NCI-H460 (cell line): ENCODE results near the gene SLIT3. TPM values are rescaled to one million over a fixed set of nuclear protein-coding genes. Genes with fewer than 3 reads are reported as not detected.

Source experiments
- DNase-seq: peaks from one replicate; pipeline ENCODE4 v3.0.0-alpha.2; 2016; ENCODE audit warnings: low read depth; ENCODE audit errors: extremely low read depth
- total RNA-seq: library from RNA; depleted of rRNA; stranded (reverse); fragments of >200 nt; shearing (Covaris generic); gene quantifications from 2 replicates; pipeline ENCODE4 v1.2.3, GENCODE V29; 2014

SLIT3 gene
- total RNA-seq, 1 experiment from 2014 or later: not detected

DNA sequence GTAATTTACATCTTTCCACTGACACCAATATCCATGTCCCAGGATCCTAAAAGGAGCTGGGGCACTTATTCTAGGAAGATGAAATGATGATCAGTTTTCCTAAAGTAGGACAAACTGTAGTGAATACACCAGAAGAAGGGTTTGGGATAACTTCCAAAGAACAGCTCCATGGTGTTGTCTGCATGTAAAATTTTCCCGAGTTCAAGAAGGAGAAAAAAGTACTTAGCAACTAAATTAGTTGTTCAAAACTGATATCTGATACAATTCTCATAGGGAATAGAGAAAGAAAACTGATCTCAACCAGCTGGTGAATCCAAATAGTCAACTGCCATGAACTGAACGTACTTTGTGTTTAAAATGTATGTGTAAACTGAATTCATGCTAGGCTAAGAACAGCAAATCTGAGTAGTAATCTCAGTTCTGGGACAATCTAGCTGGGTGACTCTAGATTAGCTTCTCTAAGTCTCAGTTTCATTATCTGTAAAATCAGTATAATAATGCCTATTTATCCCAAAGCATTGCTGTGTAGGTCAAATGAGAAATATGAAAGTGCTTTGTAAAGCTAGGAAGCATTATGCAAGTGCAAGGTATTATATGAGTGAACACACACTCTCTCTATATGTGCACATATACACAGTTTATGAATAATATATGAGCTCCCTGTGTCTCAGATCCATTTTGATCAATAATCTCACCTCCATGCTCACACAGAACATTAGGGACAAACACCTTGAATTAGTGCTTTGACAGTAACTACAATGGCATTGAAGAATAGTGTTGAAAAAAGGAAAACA lies 357.7 kb downstream of the SLIT3 start:
- DNase-seq: no peak

DNA sequence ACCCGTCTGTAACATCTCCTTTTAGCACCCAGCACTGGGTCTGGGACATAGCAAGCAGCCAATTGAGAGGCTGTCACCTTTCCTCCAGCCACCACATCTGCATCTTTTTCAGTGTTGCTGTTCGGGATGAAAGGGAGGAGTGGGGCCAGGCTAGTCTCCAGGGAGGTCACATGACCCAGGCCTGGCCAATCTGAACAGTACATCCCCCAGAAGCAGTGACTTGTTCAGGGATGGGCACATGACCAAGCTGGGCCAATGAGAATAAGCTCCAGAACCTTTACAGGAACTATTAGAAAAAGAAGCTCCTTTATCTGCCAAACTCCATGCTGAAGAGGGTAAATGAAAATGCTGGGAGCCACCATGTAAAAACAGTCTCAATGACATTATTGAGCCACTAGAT lies 359.0 kb downstream of the SLIT3 start:
- no peak for DNase-seq

DNA sequence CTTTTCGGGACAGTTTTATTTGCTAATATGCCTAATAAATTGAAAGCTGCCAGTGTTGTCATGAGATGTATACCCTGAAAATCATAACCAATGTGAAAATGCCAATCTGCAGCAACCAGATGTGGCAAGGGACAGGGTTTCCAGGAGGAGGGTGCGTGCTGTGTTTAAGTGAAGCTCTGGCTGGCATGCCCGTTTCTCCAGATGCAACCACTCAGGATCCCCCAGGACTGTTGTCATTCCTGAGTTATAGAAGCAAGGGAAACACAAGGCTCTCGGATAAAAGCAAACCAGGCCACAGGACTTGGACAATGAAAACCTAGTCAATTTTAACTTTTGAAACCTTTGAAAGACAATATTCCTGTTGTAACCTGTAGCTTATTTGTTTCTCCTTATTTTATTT lies 360.2 kb downstream of the SLIT3 start:
- no peak for DNase-seq

DNA sequence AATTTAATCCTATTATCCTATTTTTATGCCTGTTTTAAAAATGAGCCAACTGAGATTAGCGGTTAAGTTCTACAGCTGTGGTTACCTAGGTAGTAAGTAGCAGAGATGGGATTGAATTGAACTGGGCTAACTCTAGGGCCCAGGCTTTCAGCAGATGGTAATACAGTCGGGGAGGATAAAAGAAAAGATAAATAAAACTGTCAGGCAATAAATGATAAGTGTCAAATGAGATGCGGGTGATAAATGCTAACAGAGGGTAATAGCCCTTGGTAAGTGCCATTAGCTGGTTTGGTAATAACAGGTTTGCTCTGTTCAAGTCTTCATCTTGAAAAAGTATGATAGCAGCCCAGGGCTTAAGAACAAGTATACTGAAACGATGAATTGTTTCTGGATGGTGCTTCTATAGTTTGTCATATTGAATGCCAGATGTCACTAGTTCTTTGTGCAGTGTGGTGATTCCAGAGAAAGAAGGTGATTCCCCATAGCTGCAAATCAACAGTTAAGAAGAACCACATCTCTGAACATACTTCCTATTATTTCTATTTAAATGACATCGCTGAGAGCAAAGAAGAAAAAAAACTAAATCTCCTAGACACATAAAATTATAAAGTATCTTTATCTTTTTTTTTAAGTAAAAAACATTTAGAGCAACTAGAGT lies 360.9 kb downstream of the SLIT3 start:
- DNase-seq: no peak

DNA sequence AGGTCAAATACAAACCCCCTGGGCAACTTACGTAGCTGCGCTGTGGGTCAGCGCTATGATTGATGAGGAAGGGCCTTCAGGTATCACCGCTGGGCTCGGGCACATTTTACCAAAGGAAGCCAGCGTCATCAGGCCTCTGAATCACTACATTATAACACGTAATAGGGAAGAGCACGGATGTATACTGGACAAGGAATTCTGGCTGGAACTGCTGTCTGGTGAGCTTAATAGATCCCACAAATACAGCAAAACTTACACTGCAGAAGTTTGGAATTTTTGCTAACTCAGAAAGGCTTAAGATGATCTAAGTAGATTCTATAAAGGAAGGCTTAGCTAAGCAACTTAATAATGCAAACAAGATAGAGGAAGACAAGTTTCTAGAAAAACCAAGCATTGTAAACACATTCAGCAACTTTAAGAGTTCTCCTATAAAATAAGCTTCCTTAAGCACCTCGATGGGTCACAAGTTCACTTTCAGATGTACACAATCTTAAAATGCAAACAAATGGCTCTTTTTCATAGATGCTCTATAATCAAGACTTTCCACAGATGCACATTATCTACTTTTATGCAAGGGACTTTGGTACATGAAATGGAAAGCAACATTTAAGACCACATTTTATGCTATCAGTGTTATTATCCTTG lies 361.7 kb downstream of the SLIT3 start:
- no peak for DNase-seq

DNA sequence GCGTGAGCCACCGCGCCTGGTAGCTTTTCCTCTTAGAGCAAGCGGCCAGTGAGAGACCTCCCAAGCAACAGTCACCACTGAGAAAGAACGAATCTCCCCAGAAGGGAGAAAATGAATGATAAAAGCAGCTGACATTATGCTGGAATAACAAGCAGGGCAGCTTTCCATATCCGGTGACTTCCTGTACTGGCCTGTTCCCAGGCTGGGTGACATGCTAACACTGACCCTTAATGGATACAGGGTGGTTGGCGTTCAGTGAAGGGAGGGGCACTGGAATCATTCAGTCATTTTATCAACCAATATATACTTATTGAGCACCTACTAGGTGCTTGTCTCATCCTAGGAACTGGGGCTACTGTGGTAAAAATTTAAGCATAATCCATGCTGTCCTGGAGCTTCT lies 364.4 kb downstream of the SLIT3 start:
- DNase-seq: no peak

DNA sequence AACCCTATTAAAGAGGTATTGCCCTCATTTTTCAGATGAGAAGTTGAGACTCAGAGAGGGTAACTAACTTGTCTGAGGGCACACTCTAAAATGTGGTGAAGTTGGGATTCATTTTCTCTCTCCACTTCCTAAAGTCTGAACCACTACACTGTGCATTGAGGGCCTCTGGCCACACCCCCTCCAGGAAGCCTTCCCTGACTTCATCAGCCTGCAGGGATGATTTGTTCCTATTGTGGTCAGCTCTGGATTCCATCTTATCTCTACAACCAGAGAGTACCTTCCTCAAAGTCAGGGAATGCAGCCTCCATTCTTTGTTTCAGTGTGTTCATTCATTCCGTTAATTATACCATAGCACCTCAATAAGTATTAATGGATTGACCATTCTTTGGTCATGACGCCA lies 365.8 kb downstream of the SLIT3 start:
- DNase-seq: no peak

DNA sequence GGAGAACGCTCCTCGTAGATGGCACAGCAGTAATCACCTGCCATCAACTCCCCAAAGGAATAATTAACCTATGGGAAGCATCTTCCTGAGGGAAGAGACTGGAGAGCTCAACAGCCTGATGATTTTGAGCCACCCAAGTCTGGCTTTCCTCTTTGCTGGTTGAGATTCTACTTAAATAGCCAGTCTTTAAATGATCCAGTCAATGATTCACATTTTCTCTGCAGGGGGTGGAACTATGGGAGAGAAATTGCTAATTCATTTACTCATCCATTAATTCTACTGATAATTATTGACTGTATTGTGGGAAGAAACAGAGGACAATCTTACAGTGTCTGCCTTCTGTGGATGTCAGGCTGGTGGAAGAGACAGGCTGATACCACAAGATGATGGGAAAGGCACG lies 366.8 kb downstream of the SLIT3 start:
- DNase-seq: no peak

DNA sequence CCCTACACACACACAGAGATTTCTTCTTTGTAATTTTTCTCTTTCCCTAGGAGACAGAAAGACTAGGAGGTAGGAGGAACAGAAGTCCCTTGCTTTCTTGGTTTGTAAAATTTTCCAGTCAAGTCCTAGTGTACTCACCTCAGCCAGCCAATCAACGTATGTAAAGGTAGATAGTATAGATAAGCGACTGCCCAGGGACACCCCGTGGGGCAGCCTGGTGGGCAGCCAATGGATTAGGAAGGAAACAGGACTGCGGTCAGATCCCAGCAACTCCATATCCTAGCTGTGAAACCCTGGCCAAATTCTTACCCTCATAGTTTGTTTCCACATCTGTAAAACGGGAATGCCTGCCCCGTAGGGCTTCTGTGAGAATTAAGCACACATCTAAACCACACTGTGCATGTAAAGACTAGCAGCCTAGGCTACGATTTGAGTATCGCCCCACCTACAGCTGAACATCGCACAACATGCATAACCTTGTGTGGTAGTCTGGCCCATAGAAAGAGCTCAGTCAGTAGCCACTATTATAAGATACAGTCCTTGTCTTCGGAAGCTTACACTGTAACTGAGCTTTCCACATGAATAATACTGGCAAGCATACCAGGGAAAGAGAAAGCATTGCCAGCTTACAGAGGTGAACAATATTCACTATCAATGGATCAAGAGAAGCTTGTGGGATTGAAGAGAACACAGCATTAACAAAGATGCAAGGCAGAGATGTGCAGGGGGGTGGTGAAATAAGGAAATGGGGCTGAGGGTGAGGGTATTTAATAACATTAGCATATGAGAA lies 368.3 kb downstream of the SLIT3 start:
- DNase-seq: no peak

DNA sequence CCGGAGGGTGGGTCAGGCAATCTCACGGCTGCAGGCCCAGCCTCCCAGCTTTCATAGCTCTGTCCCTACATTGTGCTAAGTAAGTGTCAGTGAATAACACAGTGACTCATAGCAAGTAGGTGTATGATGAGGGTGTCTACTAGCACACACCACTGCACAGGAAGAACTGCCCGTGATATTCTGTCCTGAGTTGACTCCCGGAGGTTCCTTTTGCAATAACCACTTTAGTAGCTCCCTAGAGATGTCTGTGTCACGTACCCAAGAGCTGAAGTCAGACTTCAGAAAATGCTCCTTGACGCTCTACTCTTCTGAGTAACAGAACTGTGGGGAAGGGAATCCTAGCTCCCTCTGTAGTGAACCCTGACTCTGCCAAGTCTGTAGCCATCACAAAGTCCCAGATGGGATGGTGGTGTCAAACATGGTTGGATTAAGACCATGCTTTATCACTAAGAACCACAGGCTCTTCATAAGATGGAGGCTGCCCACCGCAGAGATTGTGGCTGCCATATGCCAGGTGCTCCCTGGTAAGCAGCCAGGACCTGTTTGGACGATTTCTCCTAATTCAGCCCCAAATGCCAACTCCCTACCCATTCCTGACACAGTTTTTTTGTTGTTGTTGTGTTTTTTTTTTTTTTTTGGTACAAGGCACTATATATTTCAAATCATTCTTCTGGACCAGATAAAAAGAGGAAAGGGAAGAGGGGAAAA lies 369.1 kb downstream of the SLIT3 start:
- no peak for DNase-seq

DNA sequence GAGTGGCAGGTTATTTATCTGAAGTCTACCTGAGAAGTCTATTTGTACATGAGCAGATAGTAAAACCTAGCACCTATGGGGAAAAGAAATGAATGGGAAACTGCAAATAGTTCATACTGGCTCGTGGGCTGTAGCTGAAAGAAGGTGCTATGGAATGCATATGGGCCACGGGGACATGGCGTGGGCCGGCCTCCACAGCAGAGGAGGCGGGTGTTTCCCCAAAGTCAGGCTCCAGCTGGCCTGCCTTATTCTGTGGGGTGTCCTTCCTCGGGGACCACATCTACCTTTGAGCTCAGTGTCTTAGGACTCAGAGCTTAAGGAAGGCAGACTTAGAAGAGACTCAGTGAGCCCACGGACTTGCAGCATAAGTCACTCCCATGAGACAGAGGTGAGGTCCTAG lies 371.3 kb downstream of the SLIT3 start:
- DNase-seq: no peak

DNA sequence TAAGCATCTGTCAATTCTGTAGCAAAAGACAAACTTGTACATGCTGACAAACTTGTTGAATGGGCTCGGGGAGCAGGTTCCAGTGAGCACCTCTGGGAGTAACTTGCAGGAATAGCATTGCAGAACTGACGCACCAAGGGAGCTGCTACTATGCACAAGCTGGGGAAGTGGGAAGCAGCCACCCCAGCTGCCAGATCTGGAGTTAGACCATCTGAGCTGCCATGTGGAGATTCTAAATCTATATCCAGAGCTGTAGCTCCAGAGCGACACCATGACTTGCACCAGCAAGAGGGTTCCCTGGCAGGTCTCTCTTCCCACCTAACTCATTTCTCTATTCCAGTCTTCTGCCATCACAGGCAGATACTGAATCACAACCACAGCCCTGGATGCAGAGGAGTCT lies 375.8 kb downstream of the SLIT3 start:
- DNase-seq: no peak

DNA sequence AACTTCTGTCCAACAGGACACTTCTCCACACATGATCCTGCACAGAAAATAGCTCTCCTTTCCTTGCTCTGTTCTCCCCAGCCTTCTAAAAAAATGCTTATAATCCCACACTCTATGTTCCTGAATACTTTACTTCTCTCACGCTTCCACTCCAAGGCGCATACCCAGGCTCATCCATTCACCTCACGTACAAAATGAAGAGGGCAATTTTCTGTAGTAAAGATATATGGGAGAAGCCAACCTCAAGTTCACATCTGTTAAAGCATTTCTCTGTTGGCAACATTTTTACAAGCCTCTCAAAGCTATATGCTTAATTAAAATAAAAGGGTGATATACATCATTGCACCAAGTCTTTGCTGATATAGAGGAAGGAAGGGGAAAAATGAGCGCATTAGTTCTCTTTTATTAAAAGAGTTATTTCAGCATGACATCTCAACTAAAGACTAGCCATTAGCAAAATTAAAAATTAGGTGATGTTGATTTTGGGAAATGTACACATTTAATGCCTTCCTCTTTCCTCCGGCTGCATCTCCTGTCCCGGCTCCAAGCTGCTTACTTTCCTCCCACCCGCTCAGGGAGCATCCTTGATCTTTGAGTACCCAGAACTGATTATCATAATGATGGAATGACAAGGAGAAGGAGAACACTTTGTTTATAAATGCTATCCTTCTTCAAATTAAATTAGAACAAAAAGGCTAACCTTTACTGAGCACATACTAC lies 379.6 kb downstream of the SLIT3 start:
- DNase-seq: no peak

DNA sequence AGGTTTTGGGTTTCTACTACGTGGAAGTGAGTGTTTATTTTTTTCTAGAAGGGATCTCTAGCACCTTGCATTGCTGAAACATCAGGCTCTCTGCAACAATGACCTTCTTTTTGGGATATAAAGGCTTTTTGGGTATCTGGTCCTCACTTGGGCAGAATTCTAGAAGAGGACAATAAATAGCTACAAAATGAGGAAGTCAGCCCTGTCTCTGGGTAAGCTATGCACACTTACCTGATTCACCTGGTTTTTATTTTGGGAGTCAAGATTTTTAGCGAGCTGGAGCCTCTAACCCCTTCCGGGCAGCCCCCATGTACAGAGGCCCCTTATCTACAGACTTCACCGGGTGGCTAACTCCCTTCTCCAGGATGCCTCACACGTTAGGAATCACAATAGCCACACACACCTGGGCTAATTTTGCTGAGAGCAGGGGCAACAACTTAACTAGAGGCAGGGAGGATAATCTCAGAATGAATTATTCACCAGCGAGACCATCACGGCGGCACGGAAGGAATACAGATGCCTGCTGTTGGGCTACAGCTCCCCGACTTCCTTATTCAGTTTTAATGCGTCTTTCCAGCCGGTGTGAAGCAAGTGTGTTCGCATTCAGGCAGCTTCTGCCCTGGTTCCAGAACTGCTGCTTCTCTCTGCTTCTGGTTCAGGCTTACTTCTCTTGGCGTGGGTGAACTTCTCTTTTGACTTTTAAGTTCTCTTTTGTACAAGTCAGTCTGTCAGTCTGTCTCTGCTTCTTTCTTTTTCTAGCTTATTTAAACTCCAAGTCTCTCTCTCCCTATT lies 380.7 kb downstream of the SLIT3 start:
- DNase-seq: no peak

DNA sequence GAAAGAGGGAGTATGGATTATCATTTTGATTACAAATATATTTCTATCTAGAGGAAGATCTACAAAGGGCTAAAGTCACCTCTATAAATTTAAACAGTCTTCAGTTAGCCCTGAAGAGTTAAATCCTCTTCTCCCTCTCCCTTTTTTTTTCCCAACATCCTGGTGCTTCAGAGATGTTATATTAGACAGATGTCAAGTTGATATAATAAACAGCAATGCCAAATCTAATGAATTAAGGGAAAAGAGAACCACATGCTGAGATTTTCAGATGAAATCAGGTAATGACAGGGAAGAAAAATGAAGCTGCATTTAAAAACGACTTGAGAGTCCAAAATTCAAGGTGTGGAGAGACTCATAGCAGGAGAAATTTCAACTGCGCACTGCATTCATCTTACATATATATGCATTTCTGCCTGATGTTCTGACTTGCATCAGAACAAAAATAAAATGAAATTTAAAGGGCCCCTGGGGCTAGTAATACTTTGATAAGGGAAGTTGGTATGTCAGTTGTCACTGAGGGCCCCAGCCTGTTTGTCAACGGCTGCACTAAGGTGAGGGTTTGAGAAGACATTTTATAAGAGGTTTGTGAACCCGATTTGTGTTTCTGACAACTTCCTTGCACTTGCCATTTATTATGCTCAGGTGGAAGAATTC lies 382.9 kb downstream of the SLIT3 start:
- DNase-seq: no peak

DNA sequence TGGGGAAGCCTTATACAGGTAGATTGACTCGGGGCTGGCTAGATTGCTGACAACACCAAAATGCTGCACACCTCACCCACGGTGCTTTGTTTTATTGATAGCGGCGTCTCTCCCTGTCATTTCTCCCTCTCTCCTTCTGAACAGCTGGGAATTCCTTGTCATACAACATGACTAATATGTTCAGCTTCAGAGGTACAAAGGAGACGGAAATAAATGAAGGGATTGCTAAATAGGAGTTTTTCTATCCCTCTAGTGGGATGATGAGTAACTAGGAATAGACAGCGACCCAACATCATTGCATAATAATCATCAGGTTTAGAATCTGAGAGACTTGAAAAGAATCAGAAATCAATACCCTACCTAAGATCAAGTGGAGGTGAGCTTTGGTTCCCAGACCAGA lies 384.1 kb downstream of the SLIT3 start:
- no peak for DNase-seq

DNA sequence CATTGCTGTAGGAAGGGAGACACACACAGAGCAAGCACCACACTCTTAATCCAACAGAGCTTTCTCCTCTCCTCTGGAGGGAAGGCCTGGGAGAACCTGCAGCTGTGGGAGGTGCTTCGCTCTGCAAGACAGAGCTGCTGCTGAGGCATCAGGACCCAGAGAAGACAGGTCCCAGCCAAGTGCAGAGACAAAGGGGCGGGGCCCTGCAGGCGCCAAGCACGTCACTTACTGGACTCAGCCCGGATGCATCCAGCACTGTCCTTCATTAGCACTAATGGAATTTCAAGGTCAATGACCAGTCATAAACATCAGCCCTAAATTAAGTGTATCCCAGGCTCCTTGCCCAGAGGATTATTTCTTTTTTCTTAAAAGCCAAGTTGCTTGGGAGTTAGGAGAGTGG lies 384.7 kb downstream of the SLIT3 start:
- no peak for DNase-seq

DNA sequence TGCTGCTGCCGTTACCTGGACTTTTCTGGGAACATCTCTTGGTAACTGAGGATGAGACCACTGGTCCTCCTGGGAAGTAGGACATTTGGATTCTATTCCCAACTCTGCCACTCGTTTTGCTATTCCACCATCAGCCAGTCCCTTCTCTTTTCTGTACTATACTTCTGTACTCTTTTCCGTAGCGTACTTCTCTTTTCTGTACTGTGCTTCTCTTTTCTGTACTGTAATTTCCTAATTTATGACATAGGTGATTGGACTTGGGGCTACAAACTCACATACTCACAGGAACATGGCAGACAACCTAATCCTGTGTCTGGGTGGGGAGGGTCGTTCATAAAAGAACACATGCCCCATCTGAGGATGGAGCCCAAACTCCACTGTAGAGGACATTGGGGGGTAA lies 386.4 kb downstream of the SLIT3 start:
- no peak for DNase-seq

DNA sequence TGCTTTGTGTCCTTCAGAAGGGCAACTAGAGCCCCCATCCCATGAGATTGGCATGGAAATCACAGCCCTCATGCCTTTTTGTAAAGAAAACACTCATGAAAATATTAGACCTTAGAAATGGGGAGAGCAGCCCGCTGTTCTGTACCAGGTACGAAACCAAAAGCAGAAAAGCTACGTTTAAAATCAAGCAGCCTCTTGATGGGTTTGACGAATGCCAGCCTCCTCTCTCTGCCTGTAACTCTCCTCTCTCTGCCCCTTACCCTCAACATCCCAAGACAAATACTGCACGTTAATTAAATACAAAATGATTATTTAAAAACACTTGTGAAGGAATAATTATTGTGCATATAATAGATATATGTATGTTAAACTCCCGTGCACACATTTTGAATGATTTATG lies 390.1 kb downstream of the SLIT3 start:
- DNase-seq: no peak
